ENCODE results near the gene PGLYRP2. TPM values are rescaled to one million over a fixed set of nuclear protein-coding genes. Genes with fewer than 3 reads are reported as not detected.

Gene PGLYRP2
- total RNA-seq: not detected

- TF ChIP-seq, protein P1, sequence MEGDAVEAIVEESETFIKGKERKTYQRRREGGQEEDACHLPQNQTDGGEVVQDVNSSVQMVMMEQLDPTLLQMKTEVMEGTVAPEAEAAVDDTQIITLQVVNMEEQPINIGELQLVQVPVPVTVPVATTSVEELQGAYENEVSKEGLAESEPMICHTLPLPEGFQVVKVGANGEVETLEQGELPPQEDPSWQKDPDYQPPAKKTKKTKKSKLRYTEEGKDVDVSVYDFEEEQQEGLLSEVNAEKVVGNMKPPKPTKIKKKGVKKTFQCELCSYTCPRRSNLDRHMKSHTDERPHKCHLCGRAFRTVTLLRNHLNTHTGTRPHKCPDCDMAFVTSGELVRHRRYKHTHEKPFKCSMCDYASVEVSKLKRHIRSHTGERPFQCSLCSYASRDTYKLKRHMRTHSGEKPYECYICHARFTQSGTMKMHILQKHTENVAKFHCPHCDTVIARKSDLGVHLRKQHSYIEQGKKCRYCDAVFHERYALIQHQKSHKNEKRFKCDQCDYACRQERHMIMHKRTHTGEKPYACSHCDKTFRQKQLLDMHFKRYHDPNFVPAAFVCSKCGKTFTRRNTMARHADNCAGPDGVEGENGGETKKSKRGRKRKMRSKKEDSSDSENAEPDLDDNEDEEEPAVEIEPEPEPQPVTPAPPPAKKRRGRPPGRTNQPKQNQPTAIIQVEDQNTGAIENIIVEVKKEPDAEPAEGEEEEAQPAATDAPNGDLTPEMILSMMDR (IDR thresholded peaks at IDR 0.05): no peak
- TF ChIP-seq EP300 (IDR thresholded peaks at IDR 0.05) (no peak), POLR2A (IDR thresholded peaks at IDR 0.05) (no peak)
- Histone ChIP-seq H3K4me3 (no peak within 1 kb of the TSS), H3K9me3 (peaks cover 0 to 14% (median 0%) of the 10 kb centered on the region in 4 donors), H3K27me3 (no peaks in the 10 kb centered on the region), H3K36me3 (no peaks in the 10 kb centered on the region), H3K27ac (no peak within 1 kb of the TSS), H3K4me1 (no peaks in the 10 kb centered on the region)
- no peak for DNase-seq (ENCODE audit: low spot score in 2 of 2)
- 51 to 63% methylated on average over 13 to 16 of the region's 16 CpGs for WGBS, 2 donors
Observed at GRCh38 chr19:15479391-15480345, at the start of gene PGLYRP2. Gene PGLYRP2 (minus strand): TSS chr19:15479501. CDS start chr19:15479371, 130 bp downstream.

DNA sequence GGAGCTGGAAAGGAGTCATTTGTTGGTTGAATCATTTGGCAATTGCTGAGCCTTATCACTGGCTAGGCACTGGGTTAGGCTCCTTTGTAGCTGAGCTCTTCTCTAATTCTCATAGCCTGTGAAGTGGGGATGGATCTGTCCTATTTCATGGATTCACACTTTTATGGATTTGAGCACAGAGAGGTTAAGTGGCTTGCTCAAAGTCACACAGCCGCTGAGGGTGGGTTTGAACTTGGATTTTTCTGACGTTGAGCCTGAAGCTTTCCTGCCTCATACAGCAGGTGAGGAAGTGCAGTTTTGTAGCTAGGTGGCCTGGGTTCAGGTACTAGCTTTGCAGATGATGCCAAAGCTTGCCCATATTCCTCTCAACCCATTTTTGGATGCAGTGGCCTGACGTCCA is 48.4 kb upstream of the PGLYRP2 start:
- TF ChIP-seq, protein P1 (IDR thresholded peaks at IDR 0.05): no peak
- WGBS, 2 donors: 46 to 56% methylated on average over 3 of the region's 3 CpGs
- no peak for DNase-seq (ENCODE audit: low spot score in 2 of 2)
- H3K36me3 ChIP-seq: no peaks in the 10 kb centered on the region
- H3K4me3 ChIP-seq: no peak overlapping the region
- no peaks in the 10 kb centered on the region for H3K4me1 ChIP-seq
- H3K27me3 ChIP-seq: no peaks in the 10 kb centered on the region
- peaks cover 0 to 20% (median 0%) of the 10 kb centered on the region in 4 donors for H3K9me3 ChIP-seq
- H3K27ac ChIP-seq: no peak overlapping the region

DNA sequence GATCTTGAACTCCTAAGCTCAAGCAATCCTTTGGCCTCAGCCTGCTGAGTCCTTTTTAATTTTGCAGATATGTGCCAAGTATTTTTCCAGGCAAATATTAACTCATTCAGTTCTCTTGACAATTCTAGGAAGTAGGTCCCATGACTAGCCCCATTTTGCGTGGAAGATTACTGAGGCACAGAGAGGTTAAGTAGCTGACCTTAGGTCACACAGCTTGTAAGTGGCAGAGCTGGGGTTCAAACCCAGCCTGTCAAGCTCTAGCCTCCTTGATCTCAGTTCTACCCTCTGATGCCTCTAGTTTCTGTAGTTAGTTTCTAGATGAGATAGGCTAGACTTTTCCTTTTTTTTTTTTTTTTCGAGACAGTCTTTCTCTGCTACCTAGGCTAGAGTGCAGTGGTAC is 47.1 kb upstream of the PGLYRP2 start:
- DNase-seq (ENCODE audit: low spot score in 2 of 2): no peak
- H3K4me3 ChIP-seq: no peak overlapping the region
- H3K27ac ChIP-seq: no peak overlapping the region
- TF ChIP-seq, protein P1 (IDR thresholded peaks at IDR 0.05): no peak
- no peak for TF ChIP-seq POLR2A (IDR thresholded peaks at IDR 0.05)
- no peak for TF ChIP-seq EP300 (IDR thresholded peaks at IDR 0.05)
- 76% methylated on average over 2 of the region's 2 CpGs for WGBS, 2 donors
- H3K9me3 ChIP-seq: peaks cover 0 to 18% (median 0%) of the 10 kb centered on the region in 4 donors
- H3K4me1 ChIP-seq: no peaks in the 10 kb centered on the region
- no peaks in the 10 kb centered on the region for H3K36me3 ChIP-seq
- H3K27me3 ChIP-seq: no peaks in the 10 kb centered on the region

DNA sequence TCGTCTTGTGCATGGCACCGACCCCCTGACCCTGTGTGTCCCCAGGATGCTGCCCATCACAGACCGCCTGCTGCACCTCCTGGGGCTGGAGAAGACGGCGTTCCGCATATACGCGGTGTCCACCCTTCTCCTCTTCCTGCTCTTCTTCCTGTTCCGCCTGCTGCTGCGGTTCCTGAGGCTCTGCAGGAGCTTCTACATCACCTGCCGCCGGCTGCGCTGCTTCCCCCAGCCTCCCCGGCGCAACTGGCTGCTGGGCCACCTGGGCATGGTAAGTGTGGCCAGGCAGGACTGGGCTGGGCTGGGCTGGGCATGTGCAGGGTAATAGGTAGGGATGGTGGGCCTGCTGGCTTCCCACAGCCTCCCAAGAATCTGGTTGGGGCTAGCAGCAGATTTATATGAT is 46.0 kb upstream of the PGLYRP2 start:
- no peaks in the 10 kb centered on the region for H3K27me3 ChIP-seq
- H3K4me1 ChIP-seq: no peaks in the 10 kb centered on the region
- TF ChIP-seq POLR2A (IDR thresholded peaks at IDR 0.05) (no peak), EP300 (IDR thresholded peaks at IDR 0.05) (no peak)
- TF ChIP-seq, protein P1 (IDR thresholded peaks at IDR 0.05): no peak
- H3K4me3 ChIP-seq: no peak overlapping the region
- 79 to 86% methylated on average over 15 of the region's 15 CpGs for WGBS, 2 donors
- H3K27ac ChIP-seq: no peak overlapping the region
- no peak for DNase-seq (ENCODE audit: low spot score in 2 of 2)
- no peaks in the 10 kb centered on the region for H3K36me3 ChIP-seq
- peaks cover 0 to 10% (median 0%) of the 10 kb centered on the region in 4 donors for H3K9me3 ChIP-seq

- no peaks in the 10 kb centered on the region for H3K4me1 ChIP-seq
- DNase-seq (ENCODE audit: low spot score in 2 of 2): no peak
- H3K27me3 ChIP-seq: no peaks in the 10 kb centered on the region
- TF ChIP-seq, protein P1 (IDR thresholded peaks at IDR 0.05): no peak
- TF ChIP-seq POLR2A (IDR thresholded peaks at IDR 0.05): no peak
- TF ChIP-seq EP300 (IDR thresholded peaks at IDR 0.05): no peak
- no peak overlapping the region for H3K27ac ChIP-seq
- 73 to 75% methylated on average over 5 of the region's 5 CpGs for WGBS, 2 donors
- H3K36me3 ChIP-seq: no peaks in the 10 kb centered on the region
- H3K9me3 ChIP-seq: peaks cover 0 to 5% (median 0%) of the 10 kb centered on the region in 4 donors
- H3K4me3 ChIP-seq: no peak overlapping the region
Observed at GRCh38 chr19:15524781-15525180, 45.5 kb upstream of the PGLYRP2 start.
